GM12865 (cell line): Measurements from ENCODE around the gene DLG2.

Source experiments
- DNase-seq: peaks from one replicate; pipeline ENCODE4 v3.0.0; 2010; ENCODE audit warnings: low read depth
- H3K4me3 ChIP-seq: 2 replicates; pipeline ENCODE4 v1.5.1; 2011; ENCODE audit warnings: mild to moderate bottlenecking, low read depth, low read length, control low read depth
- TF ChIP-seq, protein P1 (sequence below): IDR thresholded peaks from 2 replicates; pipeline ENCODE4 v1.5.1; 2011; ENCODE audit warnings: low read length, control low read depth, low read depth, inconsistent platforms; ENCODE audit not compliant: insufficient read depth; ENCODE audit errors: missing control alignments

Gene DLG2

DNA sequence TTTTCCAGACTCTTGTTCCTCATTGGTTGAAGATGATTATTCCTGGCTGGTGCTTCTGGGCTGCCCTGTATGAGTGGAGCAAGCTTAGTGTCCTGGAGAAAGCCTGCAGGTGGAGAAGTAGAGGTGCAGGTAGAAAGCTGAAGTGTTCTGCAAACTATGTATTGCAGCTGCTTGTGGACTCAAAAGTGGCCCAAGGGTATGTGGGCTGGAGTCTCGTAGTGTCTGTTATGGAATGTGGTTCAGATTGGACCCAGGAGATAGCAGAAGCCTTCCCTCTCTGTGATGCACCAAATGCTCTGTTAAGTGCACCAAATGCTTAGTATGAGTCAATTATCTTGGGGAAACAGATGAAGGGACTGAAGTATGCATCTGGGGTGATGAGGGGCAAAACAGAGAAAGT is 2218.2 kb downstream of the DLG2 start:
- DNase-seq, result no peak
- H3K4me3 ChIP-seq, result no peak overlapping the region
- TF ChIP-seq, protein P1, sequence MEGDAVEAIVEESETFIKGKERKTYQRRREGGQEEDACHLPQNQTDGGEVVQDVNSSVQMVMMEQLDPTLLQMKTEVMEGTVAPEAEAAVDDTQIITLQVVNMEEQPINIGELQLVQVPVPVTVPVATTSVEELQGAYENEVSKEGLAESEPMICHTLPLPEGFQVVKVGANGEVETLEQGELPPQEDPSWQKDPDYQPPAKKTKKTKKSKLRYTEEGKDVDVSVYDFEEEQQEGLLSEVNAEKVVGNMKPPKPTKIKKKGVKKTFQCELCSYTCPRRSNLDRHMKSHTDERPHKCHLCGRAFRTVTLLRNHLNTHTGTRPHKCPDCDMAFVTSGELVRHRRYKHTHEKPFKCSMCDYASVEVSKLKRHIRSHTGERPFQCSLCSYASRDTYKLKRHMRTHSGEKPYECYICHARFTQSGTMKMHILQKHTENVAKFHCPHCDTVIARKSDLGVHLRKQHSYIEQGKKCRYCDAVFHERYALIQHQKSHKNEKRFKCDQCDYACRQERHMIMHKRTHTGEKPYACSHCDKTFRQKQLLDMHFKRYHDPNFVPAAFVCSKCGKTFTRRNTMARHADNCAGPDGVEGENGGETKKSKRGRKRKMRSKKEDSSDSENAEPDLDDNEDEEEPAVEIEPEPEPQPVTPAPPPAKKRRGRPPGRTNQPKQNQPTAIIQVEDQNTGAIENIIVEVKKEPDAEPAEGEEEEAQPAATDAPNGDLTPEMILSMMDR, result no peak
